H9 (cell line): ENCODE data around the gene SLC48A1. TPM values are rescaled to one million over a fixed set of nuclear protein-coding genes. Genes with fewer than 3 reads are reported as not detected.
A peak's percentile ranks its signal among the peaks of the same experiment; 100 is the strongest.

Experiments
- DNase-seq: peaks from one replicate; pipeline ENCODE4 v3.0.0-alpha.2; 2017
- H2AFZ ChIP-seq: one replicate; pipeline ENCODE4 v1.6.1; 2013; ENCODE audit warnings: mild to moderate bottlenecking, low read length, control low read depth, moderate library complexity
- H2AK5ac ChIP-seq: 2 replicates; pipeline ENCODE4 v1.6.1; 2013; ENCODE audit warnings: low read length, control low read depth, mixed read lengths; ENCODE audit not compliant: insufficient read length
- H2BK120ac ChIP-seq: one replicate; pipeline ENCODE4 v1.6.1; 2013; ENCODE audit warnings: low read depth, mild to moderate bottlenecking, low read length, control low read depth, inconsistent platforms; ENCODE audit not compliant: poor library complexity, severe bottlenecking
- H2BK12ac ChIP-seq: 2 replicates; pipeline ENCODE4 v1.6.1; 2013; ENCODE audit warnings: low read length, control low read depth, mixed read lengths, low read depth; ENCODE audit not compliant: insufficient read length
- H2BK15ac ChIP-seq: 2 replicates; pipeline ENCODE4 v1.6.1; 2013; ENCODE audit warnings: low read depth, low read length, control low read depth
- H2BK20ac ChIP-seq: one replicate; pipeline ENCODE4 v1.6.1; 2013; ENCODE audit warnings: low read depth, mild to moderate bottlenecking, low read length, control low read depth, inconsistent platforms; ENCODE audit not compliant: poor library complexity, severe bottlenecking
- H2BK5ac ChIP-seq: 2 replicates; pipeline ENCODE4 v1.6.1; 2013; ENCODE audit warnings: low read length, control low read depth, mixed read lengths; ENCODE audit not compliant: insufficient read length
- H3K14ac ChIP-seq: 2 replicates; pipeline ENCODE4 v1.6.1; 2013; ENCODE audit warnings: low read length, control low read depth; ENCODE audit not compliant: insufficient read depth
- H3K18ac ChIP-seq: 2 replicates; pipeline ENCODE4 v1.6.1; 2013; ENCODE audit warnings: low read depth, mild to moderate bottlenecking, mixed read lengths, low read length, control low read depth; ENCODE audit not compliant: insufficient read length
- H3K23ac ChIP-seq: 2 replicates; pipeline ENCODE4 v1.6.1; 2013; ENCODE audit warnings: low read length, control low read depth, mixed read lengths, low read depth; ENCODE audit not compliant: insufficient read length
- H3K23me2 ChIP-seq: 2 replicates; pipeline ENCODE4 v1.6.1; 2013; ENCODE audit warnings: low read depth, mild to moderate bottlenecking, mixed read lengths, low read length, control low read depth; ENCODE audit not compliant: insufficient read length, poor library complexity, severe bottlenecking
- H3K27ac ChIP-seq: 2 replicates; pipeline ENCODE4 v1.5.1; 2013; ENCODE audit warnings: low read length, control low read depth, mixed read lengths, low read depth; ENCODE audit not compliant: insufficient read length
- H3K27me3 ChIP-seq: 2 replicates; pipeline ENCODE4 v1.6.1; 2013; ENCODE audit warnings: low read length, control low read depth, inconsistent platforms; ENCODE audit not compliant: insufficient read depth
- H3K4ac ChIP-seq: 2 replicates; pipeline ENCODE4 v1.6.1; 2013; ENCODE audit warnings: low read depth, mild to moderate bottlenecking, control low read depth, inconsistent platforms, low read length, moderate library complexity
- H3K4me1 ChIP-seq: 2 replicates; pipeline ENCODE4 v1.6.1; 2013; ENCODE audit warnings: low read length, control low read depth, inconsistent platforms; ENCODE audit not compliant: insufficient read depth
- H3K4me2 ChIP-seq: 2 replicates; pipeline ENCODE4 v1.6.1; 2013; ENCODE audit warnings: low read length, control low read depth, mixed read lengths; ENCODE audit not compliant: insufficient read length, insufficient read depth
- H3K56ac ChIP-seq: 2 replicates; pipeline ENCODE4 v1.6.1; 2013; ENCODE audit warnings: low read depth, mild to moderate bottlenecking, mixed read lengths, low read length, control low read depth; ENCODE audit not compliant: insufficient read length
- H3K79me1 ChIP-seq: 2 replicates; pipeline ENCODE4 v1.6.1; 2013; ENCODE audit warnings: low read depth, mild to moderate bottlenecking, moderate library complexity, low read length, control low read depth, inconsistent platforms; ENCODE audit not compliant: insufficient read depth, poor library complexity, severe bottlenecking
- H3K79me2 ChIP-seq: 2 replicates; pipeline ENCODE4 v1.6.1; 2013; ENCODE audit warnings: low read length, control low read depth, inconsistent platforms; ENCODE audit not compliant: insufficient read depth
- H3K9ac ChIP-seq: 2 replicates; pipeline ENCODE4 v1.6.1; 2013; ENCODE audit warnings: low read length, control low read depth, mixed read lengths; ENCODE audit not compliant: insufficient read length; ENCODE audit errors: extremely low read depth
- H3K9me3 ChIP-seq: one replicate; pipeline ENCODE4 v1.6.1; 2013; ENCODE audit warnings: low read depth, low read length, inconsistent platforms; ENCODE audit not compliant: control insufficient read depth
- H3T11ph ChIP-seq: one replicate; pipeline ENCODE4 v1.6.1; 2013; ENCODE audit warnings: mild to moderate bottlenecking, low read length, control low read depth, inconsistent platforms
- H4K20me1 ChIP-seq: one replicate; pipeline ENCODE4 v1.6.1; 2013; ENCODE audit not compliant: control insufficient read depth, insufficient read length, insufficient read depth
- H4K5ac ChIP-seq: 2 replicates; pipeline ENCODE4 v1.6.1; 2013; ENCODE audit warnings: low read depth, mild to moderate bottlenecking, mixed read lengths, low read length, control low read depth; ENCODE audit not compliant: insufficient read length
- H4K8ac ChIP-seq: replicated peaks from 2 replicates; pipeline ENCODE4 v1.6.1; 2013; ENCODE audit warnings: low read length, control low read depth, mixed read lengths, low read depth; ENCODE audit not compliant: insufficient read length
- H4K91ac ChIP-seq: 2 replicates; pipeline ENCODE4 v1.6.1; 2013; ENCODE audit warnings: low read depth, mild to moderate bottlenecking, moderate library complexity, mixed read lengths, low read length, control low read depth; ENCODE audit not compliant: insufficient read length
- H3K27ac Mint-ChIP-seq, 3 experiments: 2 replicates in 2 of 3; 3 replicates in 1 of 3; pipeline ENCODE4 v1.8.0; 2020 to 2021; ENCODE audit warnings: mixed read lengths in 3 of 3, mild to moderate bottlenecking in 1 of 3, moderate library complexity in 1 of 3
- H3K27me3 Mint-ChIP-seq: 2 replicates; pipeline ENCODE4 v1.8.0; 2021; ENCODE audit warnings: low read depth, mild to moderate bottlenecking, moderate library complexity, mixed read lengths
- H3K36me3 Mint-ChIP-seq, 3 experiments: 2 replicates in 2 of 3; 3 replicates in 1 of 3; pipeline ENCODE4 v1.8.0; 2020 to 2021; ENCODE audit warnings: low read depth in 3 of 3, mixed read lengths in 3 of 3; ENCODE audit not compliant: insufficient read depth in 1 of 3
- H3K4me1 Mint-ChIP-seq, 2 experiments: 2 replicates each; pipeline ENCODE4 v1.8.0; 2020; ENCODE audit warnings: mixed read lengths in 2 of 2
- H3K4me3 Mint-ChIP-seq, 2 experiments: 2 replicates in 1 of 2; 3 replicates in 1 of 2; pipeline ENCODE4 v1.8.0; 2020 to 2021; ENCODE audit warnings: mild to moderate bottlenecking in 2 of 2, mixed read lengths in 2 of 2, moderate library complexity in 1 of 2
- H3K9me3 Mint-ChIP-seq, 2 experiments: 2 replicates in 1 of 2; 3 replicates in 1 of 2; pipeline ENCODE4 v1.8.0; 2020; ENCODE audit warnings: mild to moderate bottlenecking in 2 of 2, mixed read lengths in 2 of 2, moderate library complexity in 1 of 2
- CTCF ChIP-seq: fragments of 200-600 bp; sonication (generic); conservative IDR thresholded peaks from 3 replicates; pipeline ENCODE4 v1.8.0; 2021; ENCODE audit warnings: antibody characterized with exemption, mild to moderate bottlenecking
- WGBS: extraction: QIAGEN DNeasy Blood & Tissue Kit; methylation state at CpG from one replicate; pipeline ENCODE4 v1.1.7; 2013; ENCODE audit warnings: missing lambda C conversion rate, low lambda C conversion rate, mixed read lengths; ENCODE audit not compliant: insufficient read length; ENCODE audit errors: extremely low coverage; 5-methylcytosine and 5-hydroxymethylcytosine counted together
- total RNA-seq: library from RNA; stranded (reverse); gene quantifications from 2 replicates; pipeline ENCODE4 v1.2.1, GENCODE V29; 2021

SLC48A1 gene
- total RNA-seq, 1 experiment from 2014 or later: 10.6 TPM

DNA sequence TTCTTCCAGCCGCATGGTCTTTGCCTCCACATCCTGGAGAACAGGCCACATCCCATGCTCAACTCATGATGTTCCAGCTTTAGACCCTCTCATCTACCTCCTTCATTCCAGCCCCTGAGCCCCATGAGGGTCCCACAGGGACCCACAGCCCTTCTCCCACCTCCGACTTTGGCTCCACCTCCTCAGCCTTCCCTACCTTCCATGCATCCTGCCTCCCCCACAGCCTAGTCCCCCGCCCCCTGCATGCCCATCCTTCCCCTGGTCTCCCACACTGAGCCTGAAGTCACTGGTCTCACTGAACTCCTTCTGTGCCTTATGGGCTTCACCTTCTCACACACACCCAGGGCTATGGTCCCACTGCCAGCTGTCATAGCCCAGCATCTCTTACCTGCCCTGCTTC is 24.1 kb upstream of the SLC48A1 start:
- no peak overlapping the region for H3K9ac ChIP-seq
- DNase-seq: no peak
- no peak overlapping the region for H2BK120ac ChIP-seq
- no peaks in the 10 kb centered on the region for H3K27me3 ChIP-seq
- no peak overlapping the region for H3K27ac ChIP-seq
- no peak overlapping the region for H4K5ac ChIP-seq
- Mint-ChIP-seq H3K9me3 (no peaks in the 10 kb centered on the region), H3K4me1 (peaks cover 29 to 34% of the 10 kb centered on the region in 2 experiments), H3K4me3 (no peak overlapping the region), H3K36me3 (peaks cover 0 to 10% (median 2%) of the 10 kb centered on the region in 3 experiments; a peak in 3 of 7 replicates), H3K27me3 (peaks cover 5% of the 10 kb centered on the region), H3K27ac (peak overlapping the region in 1 of 3 experiments; percentile 11; a peak in 3 of 7 replicates)
- no peak overlapping the region for H3K18ac ChIP-seq
- no peak overlapping the region for H3K4ac ChIP-seq
- no CpG with 5 or more reads among the region's 3 CpGs for WGBS
- no peak overlapping the region for H2BK20ac ChIP-seq
- H2AK5ac ChIP-seq: no peak overlapping the region
- H3T11ph ChIP-seq: no peak overlapping the region
- H3K23ac ChIP-seq: no peak overlapping the region
- H3K79me2 ChIP-seq: no peaks in the 10 kb centered on the region
- peaks cover 14% of the 10 kb centered on the region for H3K4me1 ChIP-seq
- no peak overlapping the region for H2BK15ac ChIP-seq
- no peak overlapping the region for H3K4me2 ChIP-seq
- H3K14ac ChIP-seq: no peak overlapping the region; the same call in 1 of the 2 replicates
- H3K23me2 ChIP-seq: no peaks in the 10 kb centered on the region
- no peaks in the 10 kb centered on the region for H3K9me3 ChIP-seq
- H4K91ac ChIP-seq: no peak overlapping the region
- H2BK5ac ChIP-seq: no peak overlapping the region
- H3K56ac ChIP-seq: no peak overlapping the region
- no peaks in the 10 kb centered on the region for H4K20me1 ChIP-seq
- no peaks in the 10 kb centered on the region for H3K79me1 ChIP-seq
- no peak for TF ChIP-seq CTCF
- no peak overlapping the region for H4K8ac ChIP-seq
- H2BK12ac ChIP-seq: no peak overlapping the region
- H2AFZ ChIP-seq: no peak overlapping the region
